DND-41 (cell line): ENCODE measurements around the gene AP1G2.

ENCODE experiments used
- CTCF ChIP-seq: IDR thresholded peaks from 2 replicates; pipeline ENCODE4 v1.5.1; 2012; ENCODE audit warnings: borderline replicate concordance, low read length, moderate library complexity, mild to moderate bottlenecking; ENCODE audit not compliant: poor library complexity, severe bottlenecking; ENCODE audit errors: extremely low read depth
- EZH2 ChIP-seq: IDR thresholded peaks from 3 replicates; pipeline ENCODE4 v1.6.1; 2012; ENCODE audit warnings: borderline replicate concordance, low read depth, mild to moderate bottlenecking, moderate library complexity, low read length, inconsistent platforms; ENCODE audit not compliant: severe bottlenecking

- TF ChIP-seq CTCF (no peak), EZH2 (no peak)
Measured at GRCh38 chr14:23533652-23534435, 33.7 kb downstream of the AP1G2 start.
